Nephron (organoid): ENCODE results near the gene RAB31.
A peak's percentile ranks its signal among the peaks of the same experiment; 100 is the strongest.

Experiments
- H3K27ac Mint-ChIP-seq, 3 experiments: 2 replicates each; pipeline ENCODE4 v1.8.0; 2020; ENCODE audit warnings: mixed read lengths in 3 of 3, mild to moderate bottlenecking in 2 of 3, moderate library complexity in 1 of 3
- H3K27me3 Mint-ChIP-seq: 2 replicates; pipeline ENCODE4 v1.8.0; 2021; ENCODE audit warnings: low read depth, mild to moderate bottlenecking, moderate library complexity, mixed read lengths
- H3K36me3 Mint-ChIP-seq: 2 replicates; pipeline ENCODE4 v1.8.0; 2020; ENCODE audit warnings: low read depth, mixed read lengths
- H3K4me1 Mint-ChIP-seq: 2 replicates; pipeline ENCODE4 v1.8.0; 2020; ENCODE audit warnings: mixed read lengths
- H3K4me3 Mint-ChIP-seq, 3 experiments: 2 replicates each; pipeline ENCODE4 v1.8.0; 2020; ENCODE audit warnings: mild to moderate bottlenecking in 3 of 3, mixed read lengths in 3 of 3, moderate library complexity in 2 of 3
- H3K9me3 Mint-ChIP-seq: 2 replicates; pipeline ENCODE4 v1.8.0; 2020; ENCODE audit warnings: mixed read lengths
- TF ChIP-seq, protein P1 (sequence below), 3 experiments: fragments of 200-600 bp; sonication (generic); IDR thresholded peaks; one replicate each; pipeline ENCODE4 v1.5.0; 2021; ENCODE audit warnings: antibody characterized with exemption in 3 of 3; ENCODE audit not compliant: unreplicated experiment in 3 of 3

The RAB31 gene

DNA sequence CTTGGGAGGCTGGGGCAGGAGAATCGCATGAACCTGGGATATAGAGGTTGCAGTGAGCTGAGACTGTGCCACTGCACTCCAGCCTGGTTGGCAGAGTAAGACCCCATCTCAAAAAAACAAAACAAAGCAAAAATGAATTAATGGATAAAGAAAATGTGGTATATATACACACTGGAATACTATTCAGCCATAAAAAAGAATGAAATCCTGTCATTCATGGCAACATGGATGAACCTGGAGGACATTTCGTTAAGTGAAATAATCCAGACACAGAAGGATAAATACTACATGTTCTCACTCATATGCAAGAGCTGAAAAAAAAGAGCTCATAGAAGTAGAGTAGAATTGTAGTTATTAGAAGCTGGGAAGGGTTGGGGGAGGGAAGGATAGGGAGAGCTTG lies 80.8 kb downstream of the RAB31 start:
- H3K36me3 Mint-ChIP-seq = peaks cover 3% of the 10 kb centered on the region
- H3K4me3 Mint-ChIP-seq = no peak overlapping the region
- H3K27me3 Mint-ChIP-seq = peaks cover 3% of the 10 kb centered on the region
- H3K9me3 Mint-ChIP-seq = peaks cover 3% of the 10 kb centered on the region
- no peaks in the 10 kb centered on the region for H3K4me1 Mint-ChIP-seq
- TF ChIP-seq, protein P1, sequence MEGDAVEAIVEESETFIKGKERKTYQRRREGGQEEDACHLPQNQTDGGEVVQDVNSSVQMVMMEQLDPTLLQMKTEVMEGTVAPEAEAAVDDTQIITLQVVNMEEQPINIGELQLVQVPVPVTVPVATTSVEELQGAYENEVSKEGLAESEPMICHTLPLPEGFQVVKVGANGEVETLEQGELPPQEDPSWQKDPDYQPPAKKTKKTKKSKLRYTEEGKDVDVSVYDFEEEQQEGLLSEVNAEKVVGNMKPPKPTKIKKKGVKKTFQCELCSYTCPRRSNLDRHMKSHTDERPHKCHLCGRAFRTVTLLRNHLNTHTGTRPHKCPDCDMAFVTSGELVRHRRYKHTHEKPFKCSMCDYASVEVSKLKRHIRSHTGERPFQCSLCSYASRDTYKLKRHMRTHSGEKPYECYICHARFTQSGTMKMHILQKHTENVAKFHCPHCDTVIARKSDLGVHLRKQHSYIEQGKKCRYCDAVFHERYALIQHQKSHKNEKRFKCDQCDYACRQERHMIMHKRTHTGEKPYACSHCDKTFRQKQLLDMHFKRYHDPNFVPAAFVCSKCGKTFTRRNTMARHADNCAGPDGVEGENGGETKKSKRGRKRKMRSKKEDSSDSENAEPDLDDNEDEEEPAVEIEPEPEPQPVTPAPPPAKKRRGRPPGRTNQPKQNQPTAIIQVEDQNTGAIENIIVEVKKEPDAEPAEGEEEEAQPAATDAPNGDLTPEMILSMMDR (IDR thresholded peaks at IDR 0.05; ENCODE audit: unreplicated experiment in 3 of 3) = no peak
- H3K27ac Mint-ChIP-seq = no peak overlapping the region

DNA sequence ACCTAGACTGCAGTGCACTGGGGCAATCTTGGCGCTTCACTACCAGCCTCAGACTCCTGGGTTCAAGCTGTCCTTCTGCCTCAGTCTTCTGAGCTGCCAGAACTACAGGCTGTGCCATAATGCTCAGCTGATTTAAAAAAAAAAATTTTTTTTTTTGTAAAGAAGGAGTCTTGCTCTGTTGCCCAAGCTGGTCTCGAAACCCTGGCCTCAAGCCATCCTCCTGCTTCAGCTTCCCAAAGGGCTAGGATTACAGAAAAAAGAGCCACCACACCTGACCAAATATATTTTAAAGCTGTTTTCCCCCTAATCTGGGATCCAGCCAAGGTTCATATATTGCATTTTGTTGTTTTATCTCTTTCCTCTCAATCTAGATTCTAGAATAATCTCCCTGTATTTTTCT lies 82.2 kb downstream of the RAB31 start:
- H3K4me1 Mint-ChIP-seq = no peaks in the 10 kb centered on the region
- H3K36me3 Mint-ChIP-seq = peaks cover 11% of the 10 kb centered on the region
- H3K27me3 Mint-ChIP-seq = peaks cover 4% of the 10 kb centered on the region
- no peak overlapping the region for H3K4me3 Mint-ChIP-seq
- peaks cover 9% of the 10 kb centered on the region for H3K9me3 Mint-ChIP-seq
- H3K27ac Mint-ChIP-seq = no peak overlapping the region
- TF ChIP-seq, protein P1 (IDR thresholded peaks at IDR 0.05; ENCODE audit: unreplicated experiment in 3 of 3) = no peak

DNA sequence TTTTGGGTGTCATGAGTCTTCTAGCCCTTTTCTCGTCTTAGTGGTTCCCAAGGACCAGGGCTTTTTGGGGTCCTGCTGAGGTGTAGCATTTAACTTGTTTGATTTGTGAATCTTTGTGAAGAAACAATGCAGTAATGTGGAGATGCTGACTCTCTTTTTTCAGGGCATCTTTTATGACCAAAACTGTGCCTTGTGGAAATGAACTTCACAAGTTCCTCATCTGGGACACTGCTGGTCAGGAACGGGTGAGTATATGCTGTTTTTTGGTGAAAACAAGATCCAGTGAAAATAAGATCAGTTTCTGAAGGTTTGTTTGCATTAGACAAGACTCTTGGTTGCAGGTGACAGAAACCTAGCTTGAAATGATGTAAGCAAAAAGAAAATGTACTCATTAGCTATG lies 83.9 kb downstream of the RAB31 start:
- Mint-ChIP-seq H3K36me3 (peaks cover 14% of the 10 kb centered on the region), H3K27ac (no peak overlapping the region), H3K27me3 (peaks cover 4% of the 10 kb centered on the region), H3K4me1 (peaks cover 2% of the 10 kb centered on the region), H3K4me3 (no peak overlapping the region), H3K9me3 (peaks cover 12% of the 10 kb centered on the region)
- TF ChIP-seq, protein P1 (IDR thresholded peaks at IDR 0.05; ENCODE audit: unreplicated experiment in 3 of 3) = no peak

DNA sequence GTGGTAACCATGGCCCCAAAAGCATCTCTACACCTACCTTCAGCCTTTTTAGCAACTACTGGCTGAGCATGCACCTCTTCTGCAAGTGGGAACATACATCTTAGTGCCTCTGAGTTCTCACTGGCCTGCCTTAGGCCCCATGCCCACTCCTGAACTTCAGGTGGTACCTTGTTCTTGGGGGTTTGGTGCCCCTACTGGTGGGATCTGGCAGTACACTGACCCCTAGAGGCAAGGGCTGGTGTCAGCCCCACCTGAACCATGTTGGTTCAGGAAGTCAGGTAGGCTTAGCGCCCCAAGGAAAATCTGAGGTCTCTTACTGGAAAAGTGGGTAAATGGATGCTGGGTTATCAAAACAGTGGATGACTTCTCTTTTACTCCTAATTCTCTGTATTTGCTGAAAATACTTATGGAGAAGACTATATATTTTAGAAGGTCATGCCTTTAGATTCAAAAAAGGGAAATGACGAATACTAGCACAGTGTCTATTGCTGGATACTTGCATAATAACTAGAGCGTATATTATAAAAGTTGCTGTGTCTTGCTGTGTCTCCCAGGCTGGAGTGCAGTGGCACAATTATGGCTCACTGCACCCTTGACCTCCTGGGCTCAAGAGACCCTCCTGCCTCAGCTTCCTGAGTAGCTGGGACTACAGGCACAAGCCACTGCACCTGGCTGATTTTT lies 84.6 kb downstream of the RAB31 start:
- H3K27me3 Mint-ChIP-seq = peaks cover 4% of the 10 kb centered on the region
- H3K4me3 Mint-ChIP-seq = no peak overlapping the region
- no peak overlapping the region for H3K27ac Mint-ChIP-seq
- TF ChIP-seq, protein P1 (IDR thresholded peaks at IDR 0.05; ENCODE audit: unreplicated experiment in 3 of 3) = peak in 2 of 3 experiments; percentile 18 to 32
- peaks cover 14% of the 10 kb centered on the region for H3K36me3 Mint-ChIP-seq
- H3K9me3 Mint-ChIP-seq = peaks cover 12% of the 10 kb centered on the region
- H3K4me1 Mint-ChIP-seq = peaks cover 6% of the 10 kb centered on the region

DNA sequence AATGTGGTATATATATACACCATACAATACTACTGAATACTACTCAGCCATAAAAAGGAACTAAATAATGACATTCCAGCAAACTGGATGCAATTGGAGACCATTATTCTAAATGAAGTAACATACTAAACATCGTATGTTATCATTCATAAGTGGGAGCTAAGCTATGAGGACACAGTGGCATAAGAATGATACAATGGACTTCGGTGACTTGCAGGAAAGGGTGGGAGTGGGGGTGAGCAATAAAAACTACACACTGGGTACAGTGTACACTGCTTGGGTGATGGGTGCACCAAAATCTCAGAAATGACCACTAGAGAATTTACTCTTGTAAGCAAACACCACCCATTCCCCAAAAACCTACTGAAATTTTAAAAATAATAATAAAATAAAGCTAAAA lies 87.9 kb downstream of the RAB31 start:
- peaks cover 8% of the 10 kb centered on the region for H3K9me3 Mint-ChIP-seq
- peaks cover 13% of the 10 kb centered on the region for H3K4me1 Mint-ChIP-seq
- TF ChIP-seq, protein P1 (IDR thresholded peaks at IDR 0.05; ENCODE audit: unreplicated experiment in 3 of 3) = no peak
- H3K27ac Mint-ChIP-seq = no peak overlapping the region
- H3K27me3 Mint-ChIP-seq = peaks cover 4% of the 10 kb centered on the region
- no peak overlapping the region for H3K4me3 Mint-ChIP-seq
- H3K36me3 Mint-ChIP-seq = peaks cover 14% of the 10 kb centered on the region

DNA sequence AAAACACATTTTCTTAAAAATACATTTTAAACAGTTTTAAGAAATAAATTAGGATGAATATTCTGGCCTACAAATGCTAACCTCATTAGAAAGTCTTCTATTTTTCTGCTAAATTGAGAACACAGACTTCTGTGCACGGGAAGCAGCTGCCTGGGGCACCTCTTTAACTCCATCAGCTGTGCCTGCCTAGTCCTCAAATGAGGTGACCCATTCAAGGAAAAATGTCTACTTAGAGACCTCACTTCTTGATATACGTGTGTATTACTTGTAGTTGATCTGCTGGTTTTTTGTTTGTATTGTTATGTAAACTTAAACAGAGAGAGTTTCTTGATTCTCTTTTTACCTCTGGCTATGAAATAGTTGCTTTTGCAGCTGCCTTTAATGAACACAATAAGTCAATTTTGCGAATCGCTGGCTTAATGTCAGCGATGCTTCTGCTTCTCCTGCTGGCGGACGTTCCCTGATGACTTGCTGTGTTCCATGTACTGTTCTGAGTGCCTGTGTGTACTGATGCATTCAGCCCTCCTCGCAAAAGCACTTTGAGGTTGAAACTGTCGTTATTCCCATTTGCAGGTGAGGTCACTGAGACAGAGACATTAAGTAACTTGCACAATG lies 88.9 kb downstream of the RAB31 start:
- H3K4me1 Mint-ChIP-seq = peaks cover 13% of the 10 kb centered on the region
- H3K36me3 Mint-ChIP-seq = peaks cover 14% of the 10 kb centered on the region
- H3K4me3 Mint-ChIP-seq = no peak overlapping the region
- peak overlapping the region in 1 of 3 experiments; percentile 8 for H3K27ac Mint-ChIP-seq
- TF ChIP-seq, protein P1 (IDR thresholded peaks at IDR 0.05; ENCODE audit: unreplicated experiment in 3 of 3) = no peak
- H3K9me3 Mint-ChIP-seq = peaks cover 8% of the 10 kb centered on the region
- H3K27me3 Mint-ChIP-seq = peaks cover 4% of the 10 kb centered on the region
